Activated CD4-positive, alpha-beta T cell treated with anti-CD3 and anti-CD28 coated beads, Interleukin-2, amount 10 ng/mL, durations not matched to agents 7 days and 5 days (primary cell): ENCODE measurements around the gene MPI. TPM values are rescaled to one million over a fixed set of nuclear protein-coding genes. Genes with fewer than 3 reads are reported as not detected.

Experiments
- CTCF ChIA-PET: fragments of 350-600 bp; sonication (Branson Sonifier 250); formaldehyde crosslinking; loops from one replicate; lab custom pipeline; 2021; ENCODE audit warnings: antibody characterized with exemption; lab: Charles Lee
- POLR2A ChIA-PET: fragments of 350-600 bp; sonication (Branson Sonifier 250); formaldehyde crosslinking; loops from one replicate; lab custom pipeline; 2021; ENCODE audit warnings: antibody characterized with exemption; lab: Charles Lee
- DNase-seq: peaks from one replicate; pipeline ENCODE4 v3.0.0-alpha.2; 2020
- H3K27ac Mint-ChIP-seq: one replicate; pipeline ENCODE4 v1.8.0; 2021; ENCODE audit warnings: mild to moderate bottlenecking, moderate library complexity, mixed read lengths
- H3K27me3 Mint-ChIP-seq: one replicate; pipeline ENCODE4 v1.8.0; 2021; ENCODE audit warnings: mixed read lengths
- H3K36me3 Mint-ChIP-seq: one replicate; pipeline ENCODE4 v1.8.0; 2021; ENCODE audit warnings: low read depth, mixed read lengths
- H3K4me1 Mint-ChIP-seq: one replicate; pipeline ENCODE4 v1.8.0; 2021; ENCODE audit warnings: mixed read lengths
- H3K4me3 Mint-ChIP-seq: one replicate; pipeline ENCODE4 v1.8.0; 2021; ENCODE audit warnings: mild to moderate bottlenecking, moderate library complexity, mixed read lengths
- H3K9me3 Mint-ChIP-seq: one replicate; pipeline ENCODE4 v1.8.0; 2021; ENCODE audit warnings: mixed read lengths
- total RNA-seq, 2 experiments: library from RNA; stranded (reverse); gene quantifications; one replicate each; pipeline ENCODE4 v1.2.3, GENCODE V29; 2021

Gene MPI
- total RNA-seq, 2 experiments from 2014 or later = 58.1 to 64.1 TPM

DNA sequence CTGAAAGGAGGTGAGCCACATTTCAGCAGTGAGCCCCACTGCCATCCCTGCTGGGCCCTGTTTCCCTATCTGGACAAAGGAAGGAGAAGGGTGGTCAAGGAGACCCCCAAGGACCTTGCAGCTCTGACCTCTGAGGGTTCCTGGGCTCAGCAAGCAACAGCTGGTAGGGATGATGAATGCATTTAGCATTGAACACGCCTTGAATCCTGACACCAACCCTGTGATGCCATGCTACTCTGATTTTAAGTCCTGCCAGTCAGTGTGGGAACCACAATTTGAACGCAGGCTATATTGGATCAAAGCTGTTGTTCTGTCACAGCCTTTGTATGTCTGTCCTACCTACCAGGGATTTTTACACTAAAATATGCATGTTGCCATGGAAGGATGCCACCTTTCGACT, 6.5 kb downstream of the MPI start:
- POLR2A ChIA-PET = interaction anchor here (1.5 kb wide), 1 partner anchor 10 kb away, joined by 6 read pairs; the partner anchor contains the start of gene FAM219B

DNA sequence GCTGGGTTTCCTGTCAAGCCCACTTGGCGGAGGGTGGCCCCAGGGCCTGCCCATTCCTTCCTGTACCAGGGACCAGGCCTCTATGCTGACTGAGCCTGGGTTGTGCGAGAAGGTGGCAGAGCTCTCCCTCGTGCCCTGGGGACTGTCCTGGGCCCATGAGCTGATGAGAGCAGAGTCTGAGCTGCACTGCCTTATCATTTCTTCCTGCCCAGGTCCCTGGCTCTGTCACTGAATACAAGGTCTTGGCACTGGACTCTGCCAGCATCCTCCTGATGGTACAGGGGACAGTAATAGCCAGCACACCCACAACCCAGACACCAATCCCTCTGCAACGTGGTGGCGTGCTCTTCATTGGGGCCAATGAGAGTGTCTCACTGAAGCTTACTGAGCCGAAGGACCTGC, 7.5 kb downstream of the MPI start:
- Mint-ChIP-seq H3K9me3 (no peaks in the 10 kb centered on the region), H3K4me1 (peaks cover 43% of the 10 kb centered on the region), H3K27ac (peak overlapping the region; percentile 74), H3K36me3 (peaks cover 43% of the 10 kb centered on the region), H3K27me3 (no peaks in the 10 kb centered on the region), H3K4me3 (no peak overlapping the region)
- no peak for DNase-seq
- POLR2A ChIA-PET = interaction anchor here (0.7 to 1.5 kb wide), 2 partner anchors 9 to 15 kb away, joined by 3 to 6 read pairs; partner anchors contain the start of gene FAM219B
- CTCF ChIA-PET = interaction anchor here (0.9 to 2.5 kb wide), 10 partner anchors 9 to 126 kb away, joined by 3 to 7 read pairs (median 3); partner anchors contain the start of genes FAM219B and SCAMP2

More for the DNA sequence above, 6.5 kb downstream of the MPI start:
- Mint-ChIP-seq H3K4me3 (no peak overlapping the region), H3K27ac (peak overlapping the region; percentile 17), H3K27me3 (no peaks in the 10 kb centered on the region), H3K4me1 (peaks cover 43% of the 10 kb centered on the region), H3K36me3 (peaks cover 46% of the 10 kb centered on the region), H3K9me3 (no peaks in the 10 kb centered on the region)
- no peak for DNase-seq
- CTCF ChIA-PET = interaction anchor here (0.9 to 2.5 kb wide), 10 partner anchors 10 to 161 kb away, joined by 3 to 7 read pairs (median 3); partner anchors contain the start of genes FAM219B, SCAMP2 and ULK3

DNA sequence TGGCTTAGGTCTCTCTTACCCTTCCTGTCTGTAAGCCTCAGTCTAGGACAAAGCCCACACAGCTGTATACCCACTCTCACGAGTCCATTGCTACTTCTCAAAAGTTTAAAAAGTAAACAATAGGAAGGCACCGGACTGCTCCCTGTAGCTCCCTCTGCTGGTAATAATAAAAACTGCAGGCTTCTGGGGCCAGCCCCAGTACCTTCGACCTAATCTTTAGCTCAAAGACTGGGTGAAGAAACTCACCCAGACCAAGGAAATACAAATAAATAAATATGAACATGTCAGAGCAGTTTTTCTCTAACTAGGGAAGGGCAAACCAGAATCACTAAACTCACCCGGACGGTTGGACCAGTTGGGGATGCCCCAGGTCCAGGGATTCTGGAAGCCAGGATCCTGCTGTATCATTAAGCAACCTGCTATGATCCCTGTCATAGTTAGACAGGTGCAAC, 11.8 kb downstream of the MPI start:
- peak; percentile 71 for DNase-seq
- Mint-ChIP-seq H3K9me3 (no peaks in the 10 kb centered on the region), H3K27ac (peak overlapping the region; percentile 41), H3K4me1 (peaks cover 46% of the 10 kb centered on the region), H3K36me3 (peaks cover 38% of the 10 kb centered on the region), H3K4me3 (no peak overlapping the region), H3K27me3 (no peaks in the 10 kb centered on the region)
- ChIA-PET CTCF (interaction anchor here (0.6 to 3.1 kb wide), 46 partner anchors 8 to 356 kb away, joined by 3 to 19 read pairs (median 4); partner anchors contain the start of genes COX5A, CPLX3, MPI and ULK3), POLR2A (interaction anchor here (1.3 kb wide), 1 partner anchor 43 kb away, joined by 5 read pairs; no protein-coding TSS in a partner anchor)

DNA sequence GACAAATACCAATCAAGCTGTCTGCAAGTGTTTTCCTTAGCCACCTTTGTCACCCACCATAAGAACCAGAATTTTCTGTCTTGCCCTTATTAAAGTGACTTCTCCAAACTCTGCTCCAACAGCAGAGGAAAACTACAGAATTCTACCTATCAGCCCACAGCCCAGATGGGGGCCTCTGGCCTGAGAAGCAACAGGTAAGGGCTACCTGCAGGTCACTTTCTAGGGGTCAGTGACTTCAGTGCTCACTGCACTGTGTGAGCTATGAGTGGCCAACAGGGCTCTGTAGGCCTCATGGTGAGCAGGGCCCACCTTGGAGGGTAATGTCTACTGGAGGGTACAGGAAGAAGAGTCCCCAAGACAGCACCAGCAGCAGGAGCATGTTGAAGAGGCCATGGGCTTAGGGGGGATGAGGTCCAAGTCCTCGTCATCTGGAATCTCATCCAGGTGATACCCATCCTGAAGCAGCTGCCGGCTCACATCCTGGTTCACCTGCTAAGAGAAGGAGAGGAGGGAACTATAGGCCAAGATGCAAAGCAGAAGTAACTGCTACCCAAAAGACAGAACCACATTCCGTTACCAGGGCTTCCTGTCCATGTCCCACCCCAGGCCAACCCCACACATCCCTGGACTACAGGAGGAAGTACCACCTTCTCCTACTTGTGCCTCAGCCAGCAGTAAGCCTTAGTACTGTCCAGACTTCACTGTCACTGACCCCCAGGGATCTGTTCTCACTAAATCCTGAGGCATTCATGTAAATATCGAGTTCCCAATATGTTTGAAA, 12.6 kb downstream of the MPI start:
- H3K27me3 Mint-ChIP-seq = no peaks in the 10 kb centered on the region
- H3K9me3 Mint-ChIP-seq = no peaks in the 10 kb centered on the region
- peaks cover 32% of the 10 kb centered on the region for H3K36me3 Mint-ChIP-seq
- ChIA-PET POLR2A (interaction anchor here (1.3 kb wide), 1 partner anchor 44 kb away, joined by 5 read pairs; no protein-coding TSS in a partner anchor), CTCF (interaction anchor here (0.6 to 3.1 kb wide), 38 partner anchors 9 to 357 kb away, joined by 3 to 19 read pairs (median 4); partner anchors contain the start of genes COX5A, CPLX3, MPI and ULK3)
- H3K4me1 Mint-ChIP-seq = peaks cover 54% of the 10 kb centered on the region
- no peak for DNase-seq
- H3K27ac Mint-ChIP-seq = peak overlapping the region; percentile 50
- H3K4me3 Mint-ChIP-seq = no peak overlapping the region

DNA sequence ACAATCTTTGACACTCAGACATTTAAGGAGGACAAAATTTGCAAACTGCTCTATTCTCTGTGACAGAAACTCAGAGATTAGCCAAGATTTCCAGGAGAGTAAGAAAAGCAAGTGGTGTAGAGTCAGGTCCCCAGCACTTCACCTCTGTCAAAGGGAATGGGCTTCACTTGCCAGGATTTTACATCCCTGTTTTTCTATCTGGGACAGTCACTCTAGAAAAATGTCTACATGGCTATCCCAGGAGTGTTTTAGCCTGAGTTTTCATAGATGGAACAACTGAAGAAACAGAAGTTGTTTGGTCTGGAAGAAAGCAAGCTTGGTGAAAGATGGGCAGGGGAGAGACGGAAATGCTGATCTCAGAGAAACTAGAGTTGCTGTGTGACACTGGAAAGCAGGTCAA, 13.8 kb downstream of the MPI start:
- H3K4me3 Mint-ChIP-seq = no peak overlapping the region
- H3K36me3 Mint-ChIP-seq = peaks cover 30% of the 10 kb centered on the region
- peaks cover 58% of the 10 kb centered on the region for H3K4me1 Mint-ChIP-seq
- H3K27ac Mint-ChIP-seq = no peak overlapping the region
- no peaks in the 10 kb centered on the region for H3K9me3 Mint-ChIP-seq
- no peak for DNase-seq
- CTCF ChIA-PET = interaction anchor here (0.6 to 1.9 kb wide), 8 partner anchors 18 to 282 kb away, joined by 3 to 4 read pairs (median 3); partner anchors contain the start of gene COX5A
- POLR2A ChIA-PET = no interaction called here
- H3K27me3 Mint-ChIP-seq = no peaks in the 10 kb centered on the region

DNA sequence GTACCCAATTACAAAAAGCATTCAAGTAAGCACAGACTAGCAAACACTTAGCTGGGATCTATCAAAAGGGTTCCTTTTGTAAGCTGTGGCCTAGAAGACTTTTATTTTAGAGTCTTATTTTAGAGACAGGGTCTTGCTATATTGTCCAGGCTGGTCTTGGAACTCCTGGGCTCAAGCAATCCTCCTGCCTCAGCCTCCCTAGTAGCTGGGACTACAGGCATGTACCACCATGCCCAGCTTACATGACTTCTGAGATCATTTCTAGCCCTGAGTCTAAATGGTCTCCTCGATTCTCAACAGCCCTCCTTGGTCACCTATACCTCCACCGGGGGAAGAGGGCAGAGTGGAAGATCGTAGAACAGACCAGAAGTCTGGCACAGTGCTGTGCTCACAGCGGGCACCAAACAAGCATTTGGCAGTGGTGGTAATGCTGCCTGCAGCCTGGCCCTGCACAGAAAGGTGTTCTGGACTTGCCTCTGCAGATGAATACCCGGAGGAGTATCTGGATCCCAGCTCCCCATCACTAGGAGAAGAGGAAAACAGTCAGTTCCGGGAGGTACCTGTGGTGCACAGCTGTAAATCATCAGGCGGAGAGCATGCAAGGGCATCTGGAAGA, 14.5 kb downstream of the MPI start:
- no peak for DNase-seq
- Mint-ChIP-seq H3K4me3 (peak overlapping the region; percentile 78), H3K9me3 (no peaks in the 10 kb centered on the region), H3K36me3 (peaks cover 30% of the 10 kb centered on the region), H3K27me3 (no peaks in the 10 kb centered on the region), H3K27ac (peak overlapping the region; percentile 43), H3K4me1 (peaks cover 52% of the 10 kb centered on the region)
- POLR2A ChIA-PET = no interaction called here
- CTCF ChIA-PET = interaction anchor here (1.0 to 1.9 kb wide), 7 partner anchors 17 to 283 kb away, joined by 3 to 4 read pairs (median 3); partner anchors contain the start of gene COX5A

DNA sequence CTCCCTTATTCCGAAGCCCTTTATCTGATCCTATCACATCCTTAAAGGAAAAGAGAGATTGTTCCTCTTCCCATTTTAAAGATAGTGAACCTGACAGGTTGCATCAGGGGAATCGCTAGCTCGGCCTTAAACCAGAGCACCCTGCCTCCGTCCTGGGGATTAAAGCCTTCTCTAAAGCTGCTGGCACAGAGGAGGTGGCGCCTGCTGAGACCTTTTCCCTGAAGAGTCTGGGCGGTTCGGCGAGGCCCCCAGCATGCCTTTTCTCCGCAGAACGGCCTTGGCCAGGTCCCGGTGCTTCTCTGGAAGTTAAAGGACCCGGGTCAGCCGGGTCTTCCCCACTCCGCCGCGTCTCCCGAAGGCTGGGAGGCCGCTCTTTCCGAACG, 16.2 kb downstream of the MPI start:
- Mint-ChIP-seq H3K9me3 (no peaks in the 10 kb centered on the region), H3K4me3 (peak overlapping the region; percentile 78), H3K27ac (peak overlapping the region; percentile 81), H3K36me3 (peaks cover 22% of the 10 kb centered on the region), H3K4me1 (peaks cover 43% of the 10 kb centered on the region), H3K27me3 (no peaks in the 10 kb centered on the region)
- CTCF ChIA-PET = interaction anchor here (0.6 to 2.0 kb wide), 15 partner anchors 9 to 467 kb away, joined by 3 to 10 read pairs (median 3); partner anchors contain the start of gene CSK
- POLR2A ChIA-PET = interaction anchor here (1.1 to 1.4 kb wide), 2 partner anchors 9 to 119 kb away, joined by 3 to 6 read pairs; no protein-coding TSS in a partner anchor
- peak; percentile 31 for DNase-seq

DNA sequence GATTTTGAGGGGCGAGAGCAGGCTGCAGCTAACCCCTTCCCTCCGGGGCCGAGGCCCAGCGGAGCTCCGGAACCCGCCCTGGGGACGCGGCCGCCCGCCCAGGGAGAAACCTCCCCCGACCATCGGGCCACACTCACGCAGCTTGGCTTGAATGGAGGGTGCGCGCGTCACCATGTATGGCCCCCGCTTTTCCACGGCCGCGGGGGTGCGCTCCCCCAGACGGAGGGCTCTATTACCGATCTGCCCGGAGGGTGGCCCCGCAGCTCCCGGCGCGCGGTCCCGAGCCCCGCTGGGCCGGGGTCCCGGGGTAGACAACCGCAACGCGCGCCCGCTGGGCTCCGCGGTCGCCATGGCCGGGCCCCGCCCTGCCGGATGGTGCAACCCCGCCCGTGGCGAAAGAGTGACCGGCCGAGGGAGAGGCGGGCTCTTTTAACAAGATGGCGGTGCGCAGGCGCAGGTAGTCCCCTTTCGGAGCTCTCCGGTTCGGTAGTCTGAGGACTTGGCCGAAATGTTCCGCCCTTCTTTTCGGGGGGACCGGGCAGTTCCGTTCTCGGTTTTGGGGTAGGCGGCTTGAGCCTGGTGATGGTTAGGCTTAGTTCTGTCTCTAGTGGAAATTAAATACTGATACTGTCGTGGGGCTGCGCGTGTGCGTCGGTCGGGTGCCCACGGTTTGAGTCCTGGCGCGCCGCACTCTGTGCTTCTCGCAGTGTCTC, 16.8 kb downstream of the MPI start, which contains the start of gene FAM219B:
FAM219B (minus strand) TSS at position 402 of the 713 bp plus-strand sequence; CDS start at position 351, 51 bp downstream.
- no peaks in the 10 kb centered on the region for H3K9me3 Mint-ChIP-seq
- ChIA-PET CTCF (interaction anchor here (0.6 to 2.0 kb wide), 15 partner anchors 10 to 468 kb away, joined by 3 to 10 read pairs (median 3); partner anchors contain the start of gene CSK), POLR2A (interaction anchor here (1.1 to 1.4 kb wide), 2 partner anchors 9 to 119 kb away, joined by 3 to 6 read pairs; no protein-coding TSS in a partner anchor)
- peaks cover 25% of the 10 kb centered on the region for H3K36me3 Mint-ChIP-seq
- H3K27ac Mint-ChIP-seq = peak within 1 kb of the TSS; percentile 88
- peak; percentile 77 for DNase-seq
- peak within 1 kb of the TSS; percentile 78 for H3K4me3 Mint-ChIP-seq
- peaks cover 41% of the 10 kb centered on the region for H3K4me1 Mint-ChIP-seq
- no peaks in the 10 kb centered on the region for H3K27me3 Mint-ChIP-seq

DNA sequence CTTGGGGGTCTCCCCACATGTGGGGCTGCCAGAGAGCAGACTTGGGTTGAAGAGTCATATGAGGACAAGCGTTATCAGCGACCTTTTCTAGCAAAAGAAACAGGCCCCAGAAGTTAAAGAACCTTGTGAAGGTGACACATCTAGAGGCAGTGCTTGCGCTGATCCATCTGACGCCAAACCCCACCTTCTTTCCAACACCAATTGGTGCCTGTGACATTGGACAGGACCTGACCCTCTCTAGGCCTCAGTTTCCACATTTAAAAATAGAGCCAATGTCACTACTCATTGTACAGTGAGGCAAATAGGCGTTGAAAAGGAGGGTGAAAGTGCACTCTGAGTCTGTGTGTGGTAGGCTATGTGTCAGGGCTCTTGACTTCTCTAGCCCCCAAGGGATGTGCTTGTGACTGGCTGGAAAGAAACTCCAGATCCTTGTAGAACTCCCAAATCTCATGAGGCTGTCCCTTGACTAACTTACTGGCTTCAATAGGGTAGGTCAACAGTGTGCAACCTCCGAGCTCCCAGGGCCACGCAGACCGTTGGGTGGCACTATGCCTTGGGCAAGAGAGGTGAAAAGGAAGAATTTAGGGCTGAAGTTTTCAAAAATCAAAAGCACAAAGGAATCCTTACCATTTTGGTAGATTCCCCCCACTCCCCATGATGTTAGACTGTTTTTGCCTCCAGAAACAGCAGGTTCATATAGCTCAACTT, 17.5 kb downstream of the MPI start:
- H3K9me3 Mint-ChIP-seq = no peaks in the 10 kb centered on the region
- H3K4me1 Mint-ChIP-seq = peaks cover 35% of the 10 kb centered on the region
- peak overlapping the region; percentile 78 for H3K4me3 Mint-ChIP-seq
- no peaks in the 10 kb centered on the region for H3K27me3 Mint-ChIP-seq
- POLR2A ChIA-PET = interaction anchor here (1.4 kb wide), 1 partner anchor 10 kb away, joined by 6 read pairs; no protein-coding TSS in a partner anchor
- H3K36me3 Mint-ChIP-seq = peaks cover 23% of the 10 kb centered on the region
- no peak for DNase-seq
- H3K27ac Mint-ChIP-seq = peak overlapping the region; percentile 88
- CTCF ChIA-PET = interaction anchor here (1.1 to 2.0 kb wide), 11 partner anchors 10 to 137 kb away, joined by 3 to 10 read pairs (median 6); no protein-coding TSS in a partner anchor

DNA sequence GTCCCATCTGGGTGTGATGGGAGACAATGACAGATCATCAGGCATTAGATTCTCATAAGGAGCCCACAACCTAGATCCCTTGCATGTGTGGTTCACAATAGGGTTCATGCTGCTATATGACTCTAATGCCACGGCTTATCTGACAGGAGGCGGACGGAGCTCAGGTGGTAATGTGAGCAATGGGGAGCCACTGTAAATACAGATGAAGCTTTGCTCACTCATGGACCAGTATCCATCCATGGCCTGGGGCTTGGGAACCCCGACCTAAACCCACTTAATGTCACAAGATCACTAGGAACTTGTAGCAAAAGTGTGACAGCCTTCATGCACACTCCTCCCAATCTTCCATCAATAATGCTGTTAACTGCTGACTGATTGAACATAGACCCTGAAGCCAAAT, 18.8 kb downstream of the MPI start:
- no peak for DNase-seq
- no peak overlapping the region for H3K27ac Mint-ChIP-seq
- H3K4me1 Mint-ChIP-seq = peaks cover 32% of the 10 kb centered on the region
- no peaks in the 10 kb centered on the region for H3K27me3 Mint-ChIP-seq
- ChIA-PET CTCF (interaction anchor here (1.1 to 1.4 kb wide), 4 partner anchors 11 to 39 kb away, joined by 3 to 6 read pairs (median 4); partner anchors contain the start of gene MPI), POLR2A (no interaction called here)
- no peaks in the 10 kb centered on the region for H3K9me3 Mint-ChIP-seq
- no peak overlapping the region for H3K4me3 Mint-ChIP-seq
- peaks cover 29% of the 10 kb centered on the region for H3K36me3 Mint-ChIP-seq

DNA sequence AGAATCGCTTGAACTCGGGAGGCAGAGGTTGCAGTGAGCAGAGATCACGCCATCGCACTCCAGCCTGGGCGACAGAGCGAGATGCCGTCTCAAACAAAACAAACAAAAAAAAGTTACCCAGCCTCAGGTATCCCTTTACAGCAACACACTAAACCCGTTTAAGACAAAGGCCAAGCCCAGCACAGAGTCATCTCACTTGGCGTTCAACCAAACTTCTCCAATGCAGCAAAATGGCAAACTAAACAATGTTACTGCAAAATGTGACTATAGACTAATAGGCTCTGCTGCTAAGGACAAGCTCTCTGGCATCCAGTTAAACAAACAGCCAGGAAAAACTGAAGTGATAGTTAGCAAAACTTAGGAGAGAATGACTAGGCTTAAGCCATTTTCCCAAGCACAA, 23.2 kb downstream of the MPI start:
- Mint-ChIP-seq H3K27me3 (no peaks in the 10 kb centered on the region), H3K27ac (no peak overlapping the region)
- POLR2A ChIA-PET = no interaction called here

More for the DNA sequence above, 23.2 kb downstream of the MPI start:
- peaks cover 38% of the 10 kb centered on the region for H3K36me3 Mint-ChIP-seq
- H3K9me3 Mint-ChIP-seq = no peaks in the 10 kb centered on the region
- no peak for DNase-seq
- CTCF ChIA-PET = interaction anchor here (0.9 to 3.6 kb wide), 3 partner anchors 11 to 20 kb away, joined by 3 to 19 read pairs (median 4); no protein-coding TSS in a partner anchor
- H3K4me3 Mint-ChIP-seq = no peak overlapping the region
- no peaks in the 10 kb centered on the region for H3K4me1 Mint-ChIP-seq
